WERI-Rb-1 (cell line): Measurements from ENCODE around the gene RASA1.
"Not testable (repeated sequence)": the region's sequence is repeated elsewhere in the genome, so short reads cannot be mapped to it uniquely, and the experiment has no call there.

ENCODE experiments used
- DNase-seq: peaks from one replicate; pipeline ENCODE4 v3.0.0-alpha.2; 2020
- H3K27ac ChIP-seq: fragments of 250-450 bp; sonication (Bioruptor Pico); 2 replicates; pipeline ENCODE4 v1.5.1; 2020; ENCODE audit warnings: mild to moderate bottlenecking, moderate library complexity
- H3K27me3 ChIP-seq: fragments of 250-450 bp; sonication (Bioruptor Pico); 2 replicates; pipeline ENCODE4 v1.5.1; 2021; ENCODE audit warnings: mild to moderate bottlenecking, low read depth, moderate library complexity; ENCODE audit not compliant: insufficient read depth, severe bottlenecking
- H3K36me3 ChIP-seq: fragments of 250-450 bp; sonication (Bioruptor Pico); 2 replicates; pipeline ENCODE4 v1.5.1; 2020; ENCODE audit warnings: mild to moderate bottlenecking, moderate library complexity
- H3K4me3 ChIP-seq: 2 replicates; pipeline ENCODE4 v1.5.1; 2011; ENCODE audit warnings: low read depth, mild to moderate bottlenecking, control low read depth, low read length
- H3K9me3 ChIP-seq: fragments of 250-450 bp; sonication (Bioruptor Pico); 2 replicates; pipeline ENCODE4 v1.5.1; 2021; ENCODE audit warnings: mild to moderate bottlenecking, moderate library complexity; ENCODE audit not compliant: severe bottlenecking
- TF ChIP-seq, protein P1 (sequence below): IDR thresholded peaks from 2 replicates; pipeline ENCODE4 v1.5.1; 2011; ENCODE audit warnings: low read depth, mild to moderate bottlenecking, control low read depth, inconsistent platforms, low read length

RASA1 gene

DNA sequence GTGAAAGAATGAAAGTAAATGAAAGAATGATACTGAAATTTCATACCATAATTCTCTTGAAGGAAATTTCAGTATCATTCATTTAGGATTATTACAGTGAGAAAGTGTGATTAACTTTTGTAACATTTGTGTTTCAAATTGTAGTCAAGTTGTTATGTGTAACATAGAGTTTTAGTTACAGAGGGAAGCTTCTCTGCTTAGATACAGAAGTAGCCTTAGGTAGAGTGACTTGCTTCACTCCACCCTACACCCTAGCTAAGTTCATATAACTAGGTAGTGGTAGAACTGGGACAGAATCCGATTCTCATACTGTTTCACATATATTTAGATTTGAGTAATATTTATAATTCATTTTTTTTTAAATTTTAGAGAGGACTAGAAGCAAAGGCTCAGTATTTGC, 9.0 kb downstream of the RASA1 start:
- no peaks in the 10 kb centered on the region for H3K27me3 ChIP-seq
- no peak overlapping the region for H3K27ac ChIP-seq
- H3K4me3 ChIP-seq: no peak overlapping the region
- H3K36me3 ChIP-seq: no peaks in the 10 kb centered on the region
- H3K9me3 ChIP-seq: no peaks in the 10 kb centered on the region
- TF ChIP-seq, protein P1, sequence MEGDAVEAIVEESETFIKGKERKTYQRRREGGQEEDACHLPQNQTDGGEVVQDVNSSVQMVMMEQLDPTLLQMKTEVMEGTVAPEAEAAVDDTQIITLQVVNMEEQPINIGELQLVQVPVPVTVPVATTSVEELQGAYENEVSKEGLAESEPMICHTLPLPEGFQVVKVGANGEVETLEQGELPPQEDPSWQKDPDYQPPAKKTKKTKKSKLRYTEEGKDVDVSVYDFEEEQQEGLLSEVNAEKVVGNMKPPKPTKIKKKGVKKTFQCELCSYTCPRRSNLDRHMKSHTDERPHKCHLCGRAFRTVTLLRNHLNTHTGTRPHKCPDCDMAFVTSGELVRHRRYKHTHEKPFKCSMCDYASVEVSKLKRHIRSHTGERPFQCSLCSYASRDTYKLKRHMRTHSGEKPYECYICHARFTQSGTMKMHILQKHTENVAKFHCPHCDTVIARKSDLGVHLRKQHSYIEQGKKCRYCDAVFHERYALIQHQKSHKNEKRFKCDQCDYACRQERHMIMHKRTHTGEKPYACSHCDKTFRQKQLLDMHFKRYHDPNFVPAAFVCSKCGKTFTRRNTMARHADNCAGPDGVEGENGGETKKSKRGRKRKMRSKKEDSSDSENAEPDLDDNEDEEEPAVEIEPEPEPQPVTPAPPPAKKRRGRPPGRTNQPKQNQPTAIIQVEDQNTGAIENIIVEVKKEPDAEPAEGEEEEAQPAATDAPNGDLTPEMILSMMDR: no peak
- DNase-seq: no peak

DNA sequence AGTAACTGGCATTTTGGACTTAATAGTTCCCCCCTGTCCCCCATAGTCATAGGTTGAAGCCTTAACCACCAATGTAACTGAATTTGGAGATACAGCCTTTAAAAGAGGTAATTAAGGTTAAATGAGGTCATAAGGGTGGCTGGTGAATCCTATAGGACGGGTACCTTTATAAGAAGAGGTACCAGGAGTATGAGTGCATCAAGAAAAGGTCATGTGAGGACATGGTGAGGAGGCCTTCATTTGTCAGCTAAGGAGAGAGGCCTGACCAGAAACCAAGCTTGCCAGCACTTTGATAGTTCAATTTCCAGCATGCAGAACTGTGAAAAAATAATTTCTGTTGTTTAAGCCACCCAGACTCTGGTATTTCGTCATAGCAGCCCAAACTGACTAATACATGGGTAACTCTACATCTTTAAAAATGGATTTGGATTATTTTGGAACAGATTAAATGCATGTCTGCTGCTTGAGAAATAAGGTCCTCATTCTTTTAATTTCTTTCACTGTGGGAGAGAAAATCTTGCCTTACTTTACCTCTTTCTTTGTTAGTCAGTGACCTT, 9.7 kb downstream of the RASA1 start:
- H3K27ac ChIP-seq: no peak overlapping the region
- H3K36me3 ChIP-seq: no peaks in the 10 kb centered on the region
- no peak for DNase-seq
- TF ChIP-seq, protein P1: no peak
- H3K4me3 ChIP-seq: no peak overlapping the region
- H3K9me3 ChIP-seq: no peaks in the 10 kb centered on the region
- H3K27me3 ChIP-seq: no peaks in the 10 kb centered on the region

DNA sequence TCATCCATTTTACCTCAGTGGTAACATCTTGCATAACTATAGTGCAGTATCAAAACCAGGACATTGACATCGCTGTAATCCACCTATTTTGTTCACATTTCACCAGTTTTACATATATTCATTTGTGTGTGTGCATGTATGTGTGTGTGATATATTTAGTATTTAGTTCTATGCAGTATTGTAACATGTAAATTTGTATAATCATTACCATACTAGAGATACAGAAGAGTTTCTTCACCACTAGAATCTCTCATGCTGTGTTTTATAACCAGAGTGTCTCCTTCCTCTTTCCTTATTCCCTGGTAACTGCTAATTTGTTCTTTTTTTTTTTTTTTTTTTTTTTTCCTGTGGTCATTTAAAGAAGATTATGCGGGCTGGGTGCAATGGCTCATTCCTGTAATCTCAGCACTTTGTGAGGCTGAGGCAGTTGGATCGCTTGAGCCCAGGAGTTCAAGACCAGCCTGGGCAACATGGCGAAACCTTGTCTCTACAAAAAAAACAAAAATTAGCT, 11.0 kb downstream of the RASA1 start:
- H3K27me3 ChIP-seq: no peaks in the 10 kb centered on the region
- DNase-seq: no peak
- H3K9me3 ChIP-seq: no peaks in the 10 kb centered on the region
- H3K4me3 ChIP-seq: no peak overlapping the region
- no peaks in the 10 kb centered on the region for H3K36me3 ChIP-seq
- no peak overlapping the region for H3K27ac ChIP-seq
- TF ChIP-seq, protein P1: no peak

DNA sequence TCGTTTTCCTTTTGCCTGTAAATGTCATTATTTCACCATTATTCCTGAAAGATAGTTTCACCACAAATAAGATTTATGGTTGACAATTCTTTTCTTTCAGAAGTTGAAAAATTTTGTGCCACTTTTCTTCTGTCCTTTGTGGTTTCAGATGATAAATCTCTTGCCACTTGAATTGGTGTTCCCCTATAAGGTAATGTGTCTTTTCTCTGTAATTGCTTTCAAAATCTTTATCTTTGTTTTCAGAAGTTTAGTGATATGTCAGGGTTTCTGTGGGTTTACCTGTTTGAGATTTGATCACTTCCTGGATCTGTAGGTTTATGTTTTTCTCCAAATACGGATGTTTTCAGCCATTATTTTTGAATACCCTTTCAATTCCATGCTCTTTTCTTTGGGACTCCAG, 14.6 kb downstream of the RASA1 start:
- Histone ChIP-seq H3K9me3 (no peaks in the 10 kb centered on the region), H3K36me3 (no peaks in the 10 kb centered on the region), H3K27ac (no peak overlapping the region), H3K27me3 (no peaks in the 10 kb centered on the region), H3K4me3 (no peak overlapping the region)
- DNase-seq: no peak
- TF ChIP-seq, protein P1: no peak

DNA sequence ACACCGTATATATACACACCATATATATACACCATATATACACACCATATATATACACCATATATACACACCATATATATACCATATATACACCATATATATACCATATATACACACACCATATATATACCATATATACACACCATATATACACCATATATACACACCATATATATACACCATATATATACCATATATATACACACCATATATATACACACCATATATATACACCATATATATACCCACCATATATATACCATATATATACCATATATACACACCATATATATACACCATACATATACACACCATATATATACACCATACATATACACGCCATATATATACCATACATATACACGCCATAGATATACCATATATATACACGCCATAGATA, 19.6 kb downstream of the RASA1 start:
- H3K9me3 ChIP-seq, H3K27ac ChIP-seq, H3K4me3 ChIP-seq, H3K36me3 ChIP-seq, H3K27me3 ChIP-seq, DNase-seq: not testable (repeated sequence)

DNA sequence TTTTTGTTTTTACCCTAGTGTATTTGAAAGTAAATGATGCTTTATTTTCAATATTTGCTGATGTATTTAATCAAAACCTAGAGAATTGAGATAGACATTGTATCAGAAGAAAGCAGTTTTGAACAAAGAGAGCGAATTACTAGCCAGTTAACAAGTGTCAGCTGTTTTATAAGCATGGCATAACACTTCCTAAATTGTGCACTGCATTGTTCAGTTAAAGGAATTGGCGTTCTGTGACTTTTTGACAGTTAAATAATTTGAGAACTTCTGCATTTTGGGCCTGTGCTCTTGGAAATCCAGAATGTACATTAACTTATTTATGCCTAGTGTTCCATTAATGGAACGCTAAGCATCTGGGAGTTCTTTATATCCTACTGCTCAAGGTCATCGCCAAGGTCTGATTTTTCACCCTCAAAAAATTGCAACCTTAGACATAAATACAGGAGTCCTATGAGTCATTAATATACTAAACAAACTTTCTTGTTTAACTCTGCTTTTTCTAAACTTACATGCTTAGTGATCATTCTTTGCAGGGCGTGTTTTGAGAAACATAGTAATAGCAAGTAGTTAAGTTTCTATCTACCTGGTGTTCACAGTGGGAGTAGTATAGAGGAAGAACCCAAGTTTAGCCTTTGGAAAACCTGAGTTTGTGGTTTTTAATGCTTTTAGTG, 31.1 kb downstream of the RASA1 start:
- H3K36me3 ChIP-seq: no peaks in the 10 kb centered on the region; the same call in 1 of the 2 replicates
- H3K27me3 ChIP-seq: no peaks in the 10 kb centered on the region
- no peak overlapping the region for H3K27ac ChIP-seq
- DNase-seq: no peak
- no peak overlapping the region for H3K4me3 ChIP-seq
- no peaks in the 10 kb centered on the region for H3K9me3 ChIP-seq
- TF ChIP-seq, protein P1: no peak
